HEK293T (cell line): ENCODE results near the gene PLA2G4A.

Source experiments
- CTCF ChIA-PET: fragments of 350-600 bp; formaldehyde crosslinking; extraction: SDS; loops from one replicate; lab custom pipeline; 2021; ENCODE audit warnings: antibody characterized with exemption, inconsistent platforms; lab: Yijun Ruan, JAX
- POLR2A ChIA-PET: fragments of 350-600 bp; formaldehyde crosslinking; extraction: SDS; loops from one replicate; lab custom pipeline; 2020; ENCODE audit warnings: antibody characterized with exemption, inconsistent platforms; lab: Yijun Ruan, JAX
- DNase-seq: peaks from one replicate; pipeline ENCODE4 v3.0.0; 2012; ENCODE audit warnings: mixed read lengths; ENCODE audit errors: extremely low spot score
- ARNT ChIP-seq: fragments of 450-650 bp; IDR thresholded peaks from 2 replicates; pipeline ENCODE4 v1.6.1; 2017; ENCODE audit warnings: mild to moderate bottlenecking
- BHLHE40 ChIP-seq: fragments of 450-650 bp; IDR thresholded peaks from 2 replicates; pipeline ENCODE4 v1.6.1; 2016; ENCODE audit warnings: mild to moderate bottlenecking, moderate library complexity, borderline replicate concordance
- CTBP1 ChIP-seq: fragments of 450-650 bp; IDR thresholded peaks from 2 replicates; pipeline ENCODE4 v1.6.1; 2016; ENCODE audit warnings: borderline replicate concordance
- ELF4 ChIP-seq: fragments of 450-650 bp; IDR thresholded peaks from 2 replicates; pipeline ENCODE4 v1.6.1; 2017; ENCODE audit warnings: antibody characterized with exemption
- FOXA1 ChIP-seq: fragments of 450-650 bp; IDR thresholded peaks from 2 replicates; pipeline ENCODE4 v1.6.1; 2016; ENCODE audit warnings: mild to moderate bottlenecking
- FOXK2 ChIP-seq: fragments of 450-650 bp; IDR thresholded peaks from 2 replicates; pipeline ENCODE4 v1.6.1; 2016; ENCODE audit warnings: mild to moderate bottlenecking
- FOXM1 ChIP-seq: fragments of 450-650 bp; IDR thresholded peaks from 2 replicates; pipeline ENCODE4 v1.6.1; 2017; ENCODE audit warnings: mild to moderate bottlenecking, borderline replicate concordance
- HDGF ChIP-seq: fragments of 450-650 bp; IDR thresholded peaks from 2 replicates; pipeline ENCODE4 v1.6.1; 2017; ENCODE audit warnings: antibody characterized with exemption, borderline replicate concordance
- L3MBTL2 ChIP-seq: fragments of 450-650 bp; conservative IDR thresholded peaks from 2 replicates; pipeline ENCODE4 v1.6.1; 2016; ENCODE audit warnings: mild to moderate bottlenecking
- LEF1 ChIP-seq: fragments of 450-650 bp; IDR thresholded peaks from 2 replicates; pipeline ENCODE4 v1.6.1; 2017; ENCODE audit warnings: mild to moderate bottlenecking, borderline replicate concordance
- NFRKB ChIP-seq: fragments of 450-650 bp; IDR thresholded peaks from 2 replicates; pipeline ENCODE4 v1.6.1; 2016; ENCODE audit warnings: mild to moderate bottlenecking, moderate library complexity
- SP1 ChIP-seq: fragments of 450-650 bp; IDR thresholded peaks from 2 replicates; pipeline ENCODE4 v1.6.1; 2017
- SUZ12 ChIP-seq: fragments of 450-650 bp; IDR thresholded peaks from 2 replicates; pipeline ENCODE4 v1.6.1; 2016; ENCODE audit warnings: mild to moderate bottlenecking
- TARDBP ChIP-seq: fragments of 450-650 bp; IDR thresholded peaks from 2 replicates; pipeline ENCODE4 v1.6.1; 2016
- ZNF384 ChIP-seq: fragments of 450-650 bp; IDR thresholded peaks from 2 replicates; pipeline ENCODE4 v1.6.1; 2016
- TF ChIP-seq, protein P1 (sequence below): fragments of 450-650 bp; IDR thresholded peaks from 2 replicates; pipeline ENCODE4 v1.6.1; 2016

PLA2G4A gene

DNA sequence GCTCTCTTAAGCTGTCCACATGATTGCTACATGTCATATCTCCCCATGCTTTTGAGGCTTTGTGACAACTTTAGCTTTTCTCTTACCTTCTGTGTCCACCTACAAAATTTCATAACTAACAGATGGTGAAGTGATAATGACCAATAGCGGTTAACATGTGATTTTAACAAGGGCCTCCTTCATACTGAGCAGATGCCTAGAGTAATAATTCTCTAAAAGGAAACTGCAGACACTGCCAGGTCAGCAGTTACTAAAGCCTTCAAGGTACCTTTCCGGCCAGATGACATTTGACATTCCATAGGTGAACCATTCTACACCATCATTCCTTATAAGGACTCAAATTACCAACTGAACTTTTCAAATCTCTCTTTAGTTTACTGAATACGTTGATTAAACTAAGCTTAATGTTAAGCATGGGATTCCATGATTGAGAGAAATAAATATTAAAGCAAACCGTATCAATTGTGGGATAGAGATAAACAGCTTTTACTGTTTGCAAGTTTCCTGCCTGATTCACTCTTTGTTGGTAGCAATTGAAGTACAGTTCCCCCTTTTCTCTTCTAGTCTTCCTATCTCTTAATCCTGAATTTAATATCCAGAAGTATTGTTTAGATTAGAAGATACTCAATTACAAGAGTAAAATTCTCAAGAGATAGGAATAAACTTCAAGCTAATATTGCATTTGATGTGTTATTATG is 205.1 kb downstream of the PLA2G4A start:
- CTCF ChIA-PET, result no interaction called here
- POLR2A ChIA-PET, result no interaction called here
- TF ChIP-seq L3MBTL2 (no peak), TARDBP (no peak), ELF4 (no peak), ZNF384 (no peak), FOXK2 (no peak), BHLHE40 (no peak), SP1 (no peak), FOXM1 (no peak), SUZ12 (no peak)
- TF ChIP-seq, protein P1, sequence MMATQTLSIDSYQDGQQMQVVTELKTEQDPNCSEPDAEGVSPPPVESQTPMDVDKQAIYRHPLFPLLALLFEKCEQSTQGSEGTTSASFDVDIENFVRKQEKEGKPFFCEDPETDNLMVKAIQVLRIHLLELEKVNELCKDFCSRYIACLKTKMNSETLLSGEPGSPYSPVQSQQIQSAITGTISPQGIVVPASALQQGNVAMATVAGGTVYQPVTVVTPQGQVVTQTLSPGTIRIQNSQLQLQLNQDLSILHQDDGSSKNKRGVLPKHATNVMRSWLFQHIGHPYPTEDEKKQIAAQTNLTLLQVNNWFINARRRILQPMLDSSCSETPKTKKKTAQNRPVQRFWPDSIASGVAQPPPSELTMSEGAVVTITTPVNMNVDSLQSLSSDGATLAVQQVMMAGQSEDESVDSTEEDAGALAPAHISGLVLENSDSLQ, result no peak
- DNase-seq, result no peak

DNA sequence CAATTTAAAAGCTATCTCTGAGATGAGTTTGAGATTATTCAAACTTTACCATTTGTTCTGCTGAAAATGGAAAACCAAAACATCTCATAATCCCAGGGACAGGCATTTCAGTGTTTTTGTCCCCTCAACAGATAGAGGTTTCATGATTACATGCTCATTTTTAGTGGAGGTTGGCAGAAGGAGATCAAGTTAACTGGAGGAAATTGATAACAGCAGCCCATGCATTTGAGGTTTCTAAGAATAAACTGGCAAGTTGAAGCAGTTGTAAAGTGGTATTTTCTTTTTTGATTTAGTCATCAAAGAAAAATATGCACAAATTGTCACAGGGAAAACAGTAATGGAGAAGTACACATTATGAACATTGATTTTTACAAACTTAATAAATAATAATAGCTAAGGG is 205.8 kb downstream of the PLA2G4A start:
- ChIA-PET CTCF (no interaction called here), POLR2A (no interaction called here)
- no peak for DNase-seq
- TF ChIP-seq LEF1, result no peak
- TF ChIP-seq FOXK2, result no peak
- no peak for TF ChIP-seq L3MBTL2
- no peak for TF ChIP-seq ELF4
- TF ChIP-seq HDGF, result no peak
- TF ChIP-seq ZNF384, result no peak
- no peak for TF ChIP-seq BHLHE40
- TF ChIP-seq SP1, result no peak
- no peak for TF ChIP-seq SUZ12
- TF ChIP-seq, protein P1, result no peak
- TF ChIP-seq TARDBP, result no peak
- TF ChIP-seq FOXA1, result no peak
- TF ChIP-seq FOXM1, result no peak
- TF ChIP-seq ARNT, result no peak
- no peak for TF ChIP-seq CTBP1
- no peak for TF ChIP-seq NFRKB

DNA sequence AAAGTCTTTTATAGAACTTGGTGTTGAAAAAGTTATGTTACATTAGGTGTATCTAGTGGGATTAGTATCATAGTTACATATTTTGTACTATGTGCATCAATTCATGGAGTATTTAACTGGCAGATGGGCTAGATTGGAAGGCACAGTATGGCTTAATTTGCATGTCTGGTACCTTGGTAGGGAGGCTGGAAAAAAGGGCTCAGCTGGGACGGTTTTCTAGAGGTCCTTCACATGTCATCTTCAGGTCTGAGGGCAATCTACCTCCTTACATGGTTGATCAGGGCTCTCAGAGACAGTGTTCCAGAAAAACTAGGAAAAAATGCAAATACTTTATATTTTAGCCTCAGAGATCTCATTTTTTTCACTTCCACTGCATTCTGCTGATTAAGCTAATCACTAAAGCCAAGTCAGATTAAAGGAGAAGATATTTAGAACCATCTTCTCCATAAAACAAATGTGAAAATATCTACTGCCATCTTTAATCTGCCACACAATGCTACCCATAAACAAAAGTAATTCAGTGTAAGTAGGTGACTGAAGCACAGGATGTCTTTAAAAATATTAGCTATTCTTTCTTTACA is 209.3 kb downstream of the PLA2G4A start:
- no peak for TF ChIP-seq FOXA1
- TF ChIP-seq FOXM1, result no peak
- TF ChIP-seq HDGF, result no peak
- no peak for TF ChIP-seq FOXK2
- TF ChIP-seq CTBP1, result no peak
- no peak for TF ChIP-seq LEF1
- TF ChIP-seq ELF4, result no peak
- no peak for TF ChIP-seq SP1
- TF ChIP-seq NFRKB, result no peak
- TF ChIP-seq L3MBTL2, result no peak
- TF ChIP-seq, protein P1, result no peak
- no peak for TF ChIP-seq TARDBP
- no peak for TF ChIP-seq ARNT
- no peak for TF ChIP-seq SUZ12
- no peak for TF ChIP-seq BHLHE40
- TF ChIP-seq ZNF384, result no peak
- ChIA-PET POLR2A (no interaction called here), CTCF (no interaction called here)
- DNase-seq, result no peak
